Measurements from ENCODE around the gene CD180.

Gene CD180

DNA sequence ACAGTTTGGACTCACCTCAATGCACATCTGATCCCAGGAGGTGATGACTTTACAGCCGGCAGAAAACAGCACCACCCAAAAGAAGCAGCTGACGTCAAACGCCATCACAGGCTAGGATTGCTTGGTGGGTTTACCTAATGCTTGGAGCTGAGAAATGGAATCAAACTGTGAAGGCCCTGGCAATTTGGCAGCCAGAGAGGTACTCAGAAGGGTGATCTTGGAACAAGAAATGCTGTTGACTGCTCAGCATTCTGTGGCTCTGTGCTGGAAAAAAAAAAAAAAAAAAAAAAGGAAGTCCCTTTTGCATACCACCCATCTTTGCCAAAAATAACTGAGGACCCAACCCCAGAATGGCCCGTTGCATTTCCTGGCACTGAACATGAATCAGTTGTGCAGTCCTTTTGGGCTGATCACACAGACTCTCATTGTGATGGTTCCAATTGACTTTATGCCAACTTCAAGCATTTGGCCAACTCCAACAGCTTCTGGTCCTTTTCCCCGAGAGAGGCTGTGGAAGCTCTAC, at the start of gene CD180:
Gene CD180, minus strand, starts transcription at position 263 of the 523 bp plus-strand sequence. Its CDS starts 158 bp downstream, at position 105.
- Histone ChIP-seq H3K9ac (ENCODE audit: low read length) (peak within 1 kb of the TSS; percentile 83), H3K9me3 (ENCODE audit: low read length) (no peaks in the 10 kb centered on the region; the same call in 1 of the 2 replicates), H3K4me2 (ENCODE audit: low read length) (peak within 1 kb of the TSS; percentile 88), H4K20me1 (ENCODE audit: insufficient read depth, low read length) (no peaks in the 10 kb centered on the region), H3K79me2 (ENCODE audit: insufficient read depth, low read length) (peaks cover 44% of the 10 kb centered on the region), H2AFZ (ENCODE audit: low read length) (no peak within 1 kb of the TSS), H3K4me1 (ENCODE audit: insufficient read depth, low read length, severe bottlenecking) (peaks cover 95% of the 10 kb centered on the region), H3K36me3 (ENCODE audit: insufficient read depth, low read length) (peaks cover 33% of the 10 kb centered on the region), H3K9me2 (ENCODE audit: low read depth, low read length) (no peaks in the 10 kb centered on the region), H3K27ac (ENCODE audit: low read depth, low read length, poor library complexity, severe bottlenecking) (peak within 1 kb of the TSS; percentile 90), H3K4me3 (ENCODE audit: low read depth, low read length, poor library complexity, severe bottlenecking) (peak within 1 kb of the TSS; percentile 69), H3K27me3 (ENCODE audit: insufficient read depth, low read length) (no peaks in the 10 kb centered on the region), H3F3A (ENCODE audit: insufficient read depth, low read length) (no peaks in the 10 kb centered on the region)
- TF ChIP-seq CTCF (IDR thresholded peaks at IDR 0.05; ENCODE audit: low read length), result no peak
- TF ChIP-seq EZH2 (IDR thresholded peaks at IDR 0.05; ENCODE audit: borderline replicate concordance, low read length), result no peak

DNA sequence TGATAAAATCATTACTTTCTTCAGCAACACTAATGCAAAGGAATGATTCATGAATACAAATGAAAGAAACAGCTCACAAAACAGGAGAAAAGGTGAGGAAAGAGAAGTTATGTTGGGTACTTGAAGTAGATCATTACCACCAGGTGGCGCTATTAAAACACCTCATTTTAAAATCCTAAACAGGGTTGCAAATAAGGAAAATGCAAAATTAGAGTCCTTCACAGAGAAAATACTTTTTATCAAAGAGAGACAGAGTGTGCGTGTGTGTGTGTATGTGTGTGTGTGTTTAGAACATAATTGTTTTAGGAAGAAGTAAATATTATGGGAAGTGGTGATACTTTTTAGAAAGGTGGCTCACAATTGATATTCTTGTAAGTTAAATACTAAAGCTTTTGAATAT, 49.5 kb upstream of the CD180 start:
- no peaks in the 10 kb centered on the region for H3K27me3 ChIP-seq (ENCODE audit: insufficient read depth, low read length)
- H3K9me2 ChIP-seq (ENCODE audit: low read depth, low read length), result no peaks in the 10 kb centered on the region
- H3K4me3 ChIP-seq (ENCODE audit: low read depth, low read length, poor library complexity, severe bottlenecking), result no peak overlapping the region
- H3K79me2 ChIP-seq (ENCODE audit: insufficient read depth, low read length), result no peaks in the 10 kb centered on the region
- H3K36me3 ChIP-seq (ENCODE audit: insufficient read depth, low read length), result no peaks in the 10 kb centered on the region
- no peaks in the 10 kb centered on the region for H4K20me1 ChIP-seq (ENCODE audit: insufficient read depth, low read length)
- no peak overlapping the region for H2AFZ ChIP-seq (ENCODE audit: low read length)
- no peak overlapping the region for H3K27ac ChIP-seq (ENCODE audit: low read depth, low read length, poor library complexity, severe bottlenecking)
- no peak overlapping the region for H3K4me2 ChIP-seq (ENCODE audit: low read length)
- no peaks in the 10 kb centered on the region for H3F3A ChIP-seq (ENCODE audit: insufficient read depth, low read length)
- H3K4me1 ChIP-seq (ENCODE audit: insufficient read depth, low read length, severe bottlenecking), result no peaks in the 10 kb centered on the region
- H3K9ac ChIP-seq (ENCODE audit: low read length), result no peak overlapping the region
- TF ChIP-seq EZH2 (IDR thresholded peaks at IDR 0.05; ENCODE audit: borderline replicate concordance, low read length), result no peak
- TF ChIP-seq CTCF (IDR thresholded peaks at IDR 0.05; ENCODE audit: low read length), result peak; percentile 83
- no peaks in the 10 kb centered on the region for H3K9me3 ChIP-seq (ENCODE audit: low read length)

- no peak overlapping the region for H3K4me3 ChIP-seq (ENCODE audit: low read depth, low read length, poor library complexity, severe bottlenecking)
- no peaks in the 10 kb centered on the region for H3F3A ChIP-seq (ENCODE audit: insufficient read depth, low read length)
- H3K9me2 ChIP-seq (ENCODE audit: low read depth, low read length), result no peaks in the 10 kb centered on the region
- H3K4me1 ChIP-seq (ENCODE audit: insufficient read depth, low read length, severe bottlenecking), result no peaks in the 10 kb centered on the region
- TF ChIP-seq CTCF (IDR thresholded peaks at IDR 0.05; ENCODE audit: low read length), result no peak
- TF ChIP-seq EZH2 (IDR thresholded peaks at IDR 0.05; ENCODE audit: borderline replicate concordance, low read length), result no peak
- H3K9ac ChIP-seq (ENCODE audit: low read length), result no peak overlapping the region
- H2AFZ ChIP-seq (ENCODE audit: low read length), result no peak overlapping the region
- H4K20me1 ChIP-seq (ENCODE audit: insufficient read depth, low read length), result no peaks in the 10 kb centered on the region
- H3K9me3 ChIP-seq (ENCODE audit: low read length), result no peaks in the 10 kb centered on the region
- no peaks in the 10 kb centered on the region for H3K36me3 ChIP-seq (ENCODE audit: insufficient read depth, low read length)
- no peaks in the 10 kb centered on the region for H3K79me2 ChIP-seq (ENCODE audit: insufficient read depth, low read length)
- no peak overlapping the region for H3K4me2 ChIP-seq (ENCODE audit: low read length)
- no peaks in the 10 kb centered on the region for H3K27me3 ChIP-seq (ENCODE audit: insufficient read depth, low read length)
- H3K27ac ChIP-seq (ENCODE audit: low read depth, low read length, poor library complexity, severe bottlenecking), result no peak overlapping the region
Observed at GRCh38 chr5:67245259-67245846, 48.8 kb upstream of the CD180 start.
